Endothelial cell of umbilical vein (primary cell): ENCODE measurements around the gene SH3PXD2A. TPM values are rescaled to one million over a fixed set of nuclear protein-coding genes. Genes with fewer than 3 reads are reported as not detected.

Source experiments
- BruUV-seq: library from RNA; stranded (reverse); fragments of 400-500 nt; replicated peaks from 2 replicates; lab custom pipeline; 2021; lab: Mats Ljungman, UMichigan
- CTCF ChIA-PET: fragments of 300-600, 350-600 bp; sonication (Branson Sonifier 250); formaldehyde crosslinking; loops from one replicate; lab custom pipeline; 2021; ENCODE audit warnings: antibody characterized with exemption, inconsistent platforms; lab: Charles Lee
- POLR2A ChIA-PET: fragments of 300-600, 350-600 bp; sonication (Branson Sonifier 250); formaldehyde crosslinking; loops from one replicate; lab custom pipeline; 2021; ENCODE audit warnings: antibody characterized with exemption, inconsistent platforms; lab: Charles Lee
- DNase-seq: peaks from one replicate; pipeline ENCODE4 v3.0.0-alpha.2; 2011; ENCODE audit warnings: low read depth, low spot score
- FAIRE-seq: peaks from 2 replicates; lab custom pipeline; 2011; peaks lifted over from hg19 to GRCh38; lab: Jason Lieb, UNC
- H2AFZ ChIP-seq: 2 replicates; pipeline ENCODE4 v1.6.0; 2012; ENCODE audit warnings: low read depth, low read length, control low read depth, inconsistent platforms
- H3K27ac ChIP-seq: 2 replicates; pipeline ENCODE4 v1.5.1; 2011; ENCODE audit warnings: low read depth, mild to moderate bottlenecking, control low read depth, low read length, moderate library complexity; ENCODE audit not compliant: insufficient read depth
- H3K27me3 ChIP-seq, 2 experiments: 2 replicates each; pipeline versions ENCODE4 v1.6.0 to v1.6.1; 2011; ENCODE audit warnings: low read length in 2 of 2, mixed read lengths in 1 of 2; ENCODE audit not compliant: control insufficient read depth in 2 of 2, insufficient read depth in 2 of 2
- H3K36me3 ChIP-seq, 2 experiments: 2 replicates in 1 of 2; 3 replicates in 1 of 2; pipeline ENCODE4 v1.5.1; 2011; ENCODE audit warnings: low read length in 2 of 2, mild to moderate bottlenecking in 1 of 2, moderate library complexity in 1 of 2; ENCODE audit not compliant: control insufficient read depth in 2 of 2, insufficient read depth in 2 of 2; ENCODE audit errors: extremely low read depth in 1 of 2
- H3K4me1 ChIP-seq: 3 replicates; pipeline ENCODE4 v1.5.1; 2011; ENCODE audit warnings: mild to moderate bottlenecking, low read length; ENCODE audit not compliant: control insufficient read depth, insufficient read depth; ENCODE audit errors: extremely low read depth
- H3K4me2 ChIP-seq: 2 replicates; pipeline ENCODE4 v1.6.1; 2011; ENCODE audit warnings: low read length, control low read depth, mixed read lengths; ENCODE audit not compliant: insufficient read depth
- H3K4me3 ChIP-seq, 3 experiments: fragments of 200-600 bp in 1 of 3; sonication (generic), shearing (Covaris generic) in 1 of 3; replicated peaks in 1 of 3; 2 replicates each; pipeline ENCODE4 v1.5.1; 2011 to 2016; ENCODE audit warnings: control low read depth in 3 of 3, low read length in 3 of 3, mild to moderate bottlenecking in 2 of 3, inconsistent platforms in 1 of 3, low read depth in 1 of 3, moderate library complexity in 1 of 3; ENCODE audit not compliant: insufficient read depth in 1 of 3
- H3K79me2 ChIP-seq: 2 replicates; pipeline ENCODE4 v1.6.0; 2012; ENCODE audit warnings: low read length, inconsistent platforms; ENCODE audit not compliant: control insufficient read depth, insufficient read depth
- H3K9ac ChIP-seq: replicated peaks from 2 replicates; pipeline ENCODE3; 2011; ENCODE audit warnings: low read length, control low read depth; ENCODE audit not compliant: insufficient read depth; ENCODE audit errors: extremely low read depth
- H3K9me1 ChIP-seq: replicated peaks from 3 replicates; pipeline ENCODE4 v1.6.0; 2011; ENCODE audit warnings: mild to moderate bottlenecking, low read length; ENCODE audit not compliant: control insufficient read depth, insufficient read depth; ENCODE audit errors: extremely low read depth
- H3K9me3 ChIP-seq: replicated peaks from 2 replicates; pipeline ENCODE4 v1.5.1; 2012; ENCODE audit warnings: low read length, inconsistent platforms; ENCODE audit not compliant: control insufficient read depth, insufficient read depth
- H4K20me1 ChIP-seq: replicated peaks from 2 replicates; pipeline ENCODE3; 2011; ENCODE audit warnings: mild to moderate bottlenecking, low read length; ENCODE audit not compliant: control insufficient read depth, insufficient read depth; ENCODE audit errors: extremely low read depth
- CTCF ChIP-seq, 2 donors: IDR thresholded peaks; 1 replicate in 1 of 2; 2 replicates in 1 of 2; pipeline ENCODE4 v1.5.1; 2011; ENCODE audit warnings: low read length in 2 of 2, mild to moderate bottlenecking in 2 of 2, moderate library complexity in 2 of 2, control low read depth in 1 of 2, inconsistent platforms in 1 of 2, low read depth in 1 of 2; ENCODE audit not compliant: insufficient read depth in 1 of 2; ENCODE audit errors: extremely low read depth in 1 of 2
- EZH2 ChIP-seq: IDR thresholded peaks from 2 replicates; pipeline ENCODE4 v1.6.1; 2012; ENCODE audit warnings: borderline replicate concordance, low read depth, mild to moderate bottlenecking, moderate library complexity, low read length, inconsistent platforms; ENCODE audit not compliant: severe bottlenecking
- FOS ChIP-seq: IDR thresholded peaks from 2 replicates; pipeline ENCODE4 v1.6.1; 2011; ENCODE audit warnings: mild to moderate bottlenecking, low read length, moderate library complexity, borderline replicate concordance; ENCODE audit not compliant: insufficient read depth
- GATA2 ChIP-seq: IDR thresholded peaks from 2 replicates; pipeline ENCODE4 v1.7.0; 2011; ENCODE audit warnings: low read depth, mild to moderate bottlenecking, moderate library complexity, mixed read lengths, low read length; ENCODE audit not compliant: insufficient read length, insufficient read depth
- JUN ChIP-seq: IDR thresholded peaks from 2 replicates; pipeline ENCODE4 v1.6.1; 2011; ENCODE audit warnings: borderline replicate concordance, low read depth; ENCODE audit not compliant: insufficient read length, insufficient read depth
- MAX ChIP-seq: IDR thresholded peaks from 2 replicates; pipeline ENCODE4 v1.6.1; 2011; ENCODE audit not compliant: insufficient read depth, insufficient read length
- MYC ChIP-seq: IDR thresholded peaks from one replicate; pipeline ENCODE4 v1.6.1; 2011; ENCODE audit warnings: mild to moderate bottlenecking, low read depth, low read length
- POLR2A ChIP-seq: IDR thresholded peaks from 2 replicates; pipeline ENCODE4 v1.6.1; 2012; ENCODE audit warnings: low read depth, mild to moderate bottlenecking, control low read depth, low read length
- POLR2AphosphoS5 ChIP-seq: IDR thresholded peaks from 2 replicates; pipeline ENCODE4 v1.6.1; 2012; ENCODE audit warnings: low read depth, mild to moderate bottlenecking, control low read depth, low read length, moderate library complexity; ENCODE audit not compliant: insufficient read depth
- dilution Hi-C: fragments of 300-500 bp; cut with MboI; formaldehyde crosslinking; loops from one replicate; pipeline ENCODE4 v1.15.0; 2019; ENCODE audit warnings: low sequenced_read_pairs; ENCODE audit not compliant: extremely low pct_ligation_motif_present
- intact Hi-C: fragments of 100-400 bp; cut with micrococcal nuclease; formaldehyde crosslinking; loops from one replicate; pipeline ENCODE4 v1.10.0; 2022
- polyA plus RNA-seq, 4 experiments: library from polyadenylated mRNA; depleted of rRNA in 3 of 4; stranded (reverse) in 3 of 4; unstranded in 1 of 4; fragments of >200 nt; gene quantifications; 2 replicates each; pipeline versions ENCODE4 v1.2.1 to v1.2.3, GENCODE V29; 2011 to 2012; ENCODE audit warnings: missing spikeins in 1 of 4
- total RNA-seq: library from RNA; stranded (reverse); gene quantifications from 2 replicates; pipeline ENCODE4 v1.2.3, GENCODE V29; 2021

Gene SH3PXD2A
- total and polyA plus RNA-seq, 2 donors (not counting 3 experiments of a cell fraction or from before 2014, with no cell fraction given): 1.4 to 5.1 TPM

- Histone ChIP-seq H3K9me3 (no peaks in the 10 kb centered on the region), H3K4me3 (no peak overlapping the region), H3K79me2 (no peaks in the 10 kb centered on the region), H2AFZ (no peak overlapping the region), H3K36me3 (peaks cover 0 to 2% of the 10 kb centered on the region in 2 experiments), H3K9ac (no peak overlapping the region), H3K27me3 (no peaks in the 10 kb centered on the region), H4K20me1 (no peaks in the 10 kb centered on the region), H3K4me1 (peaks cover 45% of the 10 kb centered on the region), H3K27ac (peak overlapping the region; percentile 43), H3K4me2 (no peak overlapping the region), H3K9me1 (no peaks in the 10 kb centered on the region)
- intact Hi-C loops: no loop called here
- dilution Hi-C loops: no loop called here
- DNase-seq: no peak
- FAIRE-seq: no peak
- TF ChIP-seq CTCF (IDR thresholded peaks at IDR 0.05; ENCODE audit: extremely low read depth in 1 of 2, insufficient read depth in 1 of 2, low read depth in 1 of 2, low read length in 2 of 2): no peak
- no peak for TF ChIP-seq EZH2
- no peak for TF ChIP-seq JUN
- TF ChIP-seq MYC: no peak
- BruUV-seq: no TSS peak
- ChIA-PET CTCF (interaction anchor here (0.9 to 1.7 kb wide), 8 partner anchors 30 to 319 kb away, joined by 3 to 5 read pairs (median 4); partner anchors contain the start of gene SFR1), POLR2A (interaction anchor here (0.6 to 0.7 kb wide), 2 partner anchors 79 to 359 kb away, joined by 3 to 5 read pairs; no protein-coding TSS in a partner anchor)
Observed at GRCh38 chr10:103890688-103891087, 35.3 kb upstream of the SH3PXD2A start.

- TF ChIP-seq GATA2: peak; percentile 67
- TF ChIP-seq POLR2AphosphoS5: peak; percentile 20
- peak; percentile 29 for TF ChIP-seq FOS
- no peak for TF ChIP-seq JUN
- TF ChIP-seq MAX: no peak
- no peak for TF ChIP-seq EZH2
- no peak for TF ChIP-seq POLR2A
- no peak for TF ChIP-seq MYC
- TF ChIP-seq CTCF (IDR thresholded peaks at IDR 0.05; ENCODE audit: extremely low read depth in 1 of 2, insufficient read depth in 1 of 2, low read depth in 1 of 2, low read length in 2 of 2): no peak
- H2AFZ ChIP-seq: peak overlapping the region; percentile 32
- no peaks in the 10 kb centered on the region for H4K20me1 ChIP-seq
- no peaks in the 10 kb centered on the region for H3K9me1 ChIP-seq
- H3K79me2 ChIP-seq: no peaks in the 10 kb centered on the region
- H3K27ac ChIP-seq: peak overlapping the region; percentile 43
- H3K4me1 ChIP-seq: peaks cover 40% of the 10 kb centered on the region
- H3K36me3 ChIP-seq: peaks cover 0 to 2% of the 10 kb centered on the region in 2 experiments
- FAIRE-seq (no peak), DNase-seq (peak; percentile 24)
- peak overlapping the region; percentile 2 for H3K4me2 ChIP-seq
- H3K4me3 ChIP-seq: no peak overlapping the region
- BruUV-seq: no TSS peak
- ChIA-PET POLR2A (interaction anchor here (0.6 kb wide), 1 partner anchor 360 kb away, joined by 5 read pairs; no protein-coding TSS in a partner anchor), CTCF (interaction anchor here (0.9 to 1.7 kb wide), 10 partner anchors 11 to 320 kb away, joined by 3 to 5 read pairs (median 4); partner anchors contain the start of gene SFR1)
- no peaks in the 10 kb centered on the region for H3K9me3 ChIP-seq
- dilution Hi-C loops (no loop called here), intact Hi-C loops (no loop called here)
- H3K27me3 ChIP-seq: no peaks in the 10 kb centered on the region
- H3K9ac ChIP-seq: no peak overlapping the region
Observed at GRCh38 chr10:103890194-103890658, 34.9 kb upstream of the SH3PXD2A start.
